IMR-90 (cell line): ENCODE measurements around the gene CCDC88C. TPM values are rescaled to one million over a fixed set of nuclear protein-coding genes. Genes with fewer than 3 reads are reported as not detected.

Source experiments
- ATAC-seq: fragments of 200-7000 bp; cut with Tn5 transposase; 2 replicates; pipeline ENCODE4 v1.9.1; 2020; ENCODE audit warnings: low read depth, mild to moderate bottlenecking, moderate library complexity
- BruUV-seq: library from RNA; stranded (reverse); fragments of 400-500 nt; replicated peaks from 2 replicates; lab custom pipeline; 2021; lab: Mats Ljungman, UMichigan
- CTCF ChIA-PET: fragments of 300-600 bp; formaldehyde crosslinking; extraction: SDS; loops from one replicate; lab custom pipeline; 2021; ENCODE audit warnings: antibody characterized with exemption; lab: Yijun Ruan, JAX
- POLR2A ChIA-PET: fragments of 300-600 bp; sonication (Branson Sonifier 250); formaldehyde crosslinking; loops from one replicate; lab custom pipeline; 2022; ENCODE audit warnings: antibody characterized with exemption; ENCODE audit not compliant: unreplicated experiment; lab: Charles Lee
- DNase-seq: peaks from one replicate; pipeline ENCODE4 v3.0.0; 2013
- H2AFZ ChIP-seq: replicated peaks from 2 replicates; pipeline ENCODE3; 2013; ENCODE audit warnings: low read length, mild to moderate bottlenecking; ENCODE audit not compliant: poor library complexity
- H2AK5ac ChIP-seq: 2 replicates; pipeline ENCODE4 v1.6.1; 2013; ENCODE audit warnings: low read depth, low read length, inconsistent platforms
- H2AK9ac ChIP-seq: replicated peaks from 2 replicates; pipeline ENCODE3; 2013; ENCODE audit warnings: mild to moderate bottlenecking, low read depth, low read length, moderate library complexity; ENCODE audit not compliant: poor library complexity
- H2BK120ac ChIP-seq: 2 replicates; pipeline ENCODE4 v1.6.1; 2013; ENCODE audit warnings: low read depth, low read length, inconsistent platforms
- H2BK15ac ChIP-seq: 3 replicates; pipeline ENCODE4 v1.6.1; 2013; ENCODE audit warnings: low read depth, low read length, inconsistent platforms
- H2BK20ac ChIP-seq: 2 replicates; pipeline ENCODE4 v1.6.1; 2013; ENCODE audit warnings: low read depth, mild to moderate bottlenecking, inconsistent platforms, low read length, moderate library complexity
- H2BK5ac ChIP-seq: 2 replicates; pipeline ENCODE4 v1.6.1; 2013; ENCODE audit warnings: mild to moderate bottlenecking, low read depth, low read length, inconsistent platforms; ENCODE audit not compliant: poor library complexity, severe bottlenecking
- H3K14ac ChIP-seq: replicated peaks from 2 replicates; pipeline ENCODE4 v1.6.1; 2013; ENCODE audit warnings: low read depth, low read length, inconsistent platforms
- H3K18ac ChIP-seq: 2 replicates; pipeline ENCODE4 v1.6.1; 2013; ENCODE audit warnings: low read depth, low read length, control low read depth
- H3K23ac ChIP-seq: 2 replicates; pipeline ENCODE4 v1.6.1; 2013; ENCODE audit warnings: low read depth, low read length, inconsistent platforms
- H3K27ac ChIP-seq: 2 replicates; pipeline ENCODE4 v1.5.1; 2013; ENCODE audit warnings: mild to moderate bottlenecking, control low read depth, low read length; ENCODE audit not compliant: insufficient read depth
- H3K27me3 ChIP-seq: 2 replicates; pipeline ENCODE4 v1.6.1; 2013; ENCODE audit warnings: low read length; ENCODE audit not compliant: control insufficient read depth, insufficient read depth
- H3K36me3 ChIP-seq: 2 replicates; pipeline ENCODE4 v1.6.1; 2013; ENCODE audit warnings: low read length, mixed read lengths; ENCODE audit not compliant: control insufficient read depth, insufficient read depth
- H3K4ac ChIP-seq: 2 replicates; pipeline ENCODE4 v1.6.1; 2013; ENCODE audit warnings: low read depth, low read length, inconsistent platforms
- H3K4me1 ChIP-seq: 2 replicates; pipeline ENCODE4 v1.6.1; 2013; ENCODE audit warnings: low read length, mixed read lengths; ENCODE audit not compliant: control insufficient read depth, insufficient read depth
- H3K4me2 ChIP-seq: 2 replicates; pipeline ENCODE4 v1.6.1; 2013; ENCODE audit warnings: low read depth, mild to moderate bottlenecking, control low read depth, low read length, moderate library complexity
- H3K4me3 ChIP-seq: 2 replicates; pipeline ENCODE4 v1.5.1; 2013; ENCODE audit warnings: low read depth, mild to moderate bottlenecking, control low read depth, low read length, moderate library complexity; ENCODE audit not compliant: insufficient read depth
- H3K56ac ChIP-seq: 2 replicates; pipeline ENCODE4 v1.6.1; 2013; ENCODE audit warnings: low read length, inconsistent platforms; ENCODE audit not compliant: insufficient read depth; ENCODE audit errors: extremely low read depth
- H3K79me1 ChIP-seq, 2 experiments: 2 replicates each; pipeline ENCODE4 v1.6.1; 2013; ENCODE audit warnings: low read length in 2 of 2, inconsistent platforms in 1 of 2, low read depth in 1 of 2
- H3K9ac ChIP-seq: 2 replicates; pipeline ENCODE4 v1.6.1; 2013; ENCODE audit warnings: low read depth, low read length, control low read depth
- H3K9me1 ChIP-seq: 2 replicates; pipeline ENCODE4 v1.6.1; 2013; ENCODE audit warnings: low read length, inconsistent platforms; ENCODE audit not compliant: insufficient read depth
- H3K9me3 ChIP-seq: 2 replicates; pipeline ENCODE4 v1.6.1; 2013; ENCODE audit warnings: low read length; ENCODE audit not compliant: control insufficient read depth, insufficient read depth
- H4K20me1 ChIP-seq: 2 replicates; pipeline ENCODE4 v1.6.1; 2013; ENCODE audit warnings: low read length, inconsistent platforms; ENCODE audit not compliant: insufficient read depth
- H4K5ac ChIP-seq: 2 replicates; pipeline ENCODE4 v1.6.1; 2013; ENCODE audit warnings: mild to moderate bottlenecking, low read depth, low read length, control low read depth
- H4K8ac ChIP-seq, 2 experiments: 2 replicates each; pipeline ENCODE4 v1.6.1; 2013; ENCODE audit warnings: low read depth in 2 of 2, low read length in 2 of 2, control low read depth in 1 of 2, inconsistent platforms in 1 of 2
- H4K91ac ChIP-seq: 2 replicates; pipeline ENCODE4 v1.6.1; 2013; ENCODE audit warnings: low read depth, low read length, inconsistent platforms; ENCODE audit not compliant: insufficient read depth
- CTCF ChIP-seq: conservative IDR thresholded peaks from 2 replicates; pipeline ENCODE4 v1.5.1; 2012; ENCODE audit warnings: mild to moderate bottlenecking, low read depth, low read length, improper control_type of control experiment
- MAFK ChIP-seq: IDR thresholded peaks from 2 replicates; pipeline ENCODE4 v1.6.1; 2012; ENCODE audit warnings: low read depth, low read length, improper control_type of control experiment
- MAZ ChIP-seq: IDR thresholded peaks from 2 replicates; pipeline ENCODE4 v1.6.1; 2012; ENCODE audit warnings: low read depth, mild to moderate bottlenecking, low read length, improper control_type of control experiment, moderate library complexity, borderline replicate concordance
- RAD21 ChIP-seq: IDR thresholded peaks from 2 replicates; pipeline ENCODE4 v1.6.1; 2012; ENCODE audit warnings: low read length, improper control_type of control experiment
- RFX5 ChIP-seq: IDR thresholded peaks from 2 replicates; pipeline ENCODE4 v1.8.0; 2012; ENCODE audit warnings: low read depth, mild to moderate bottlenecking, low read length, moderate library complexity
- SMC3 ChIP-seq: fragments of 150-350 bp; IDR thresholded peaks from 2 replicates; pipeline ENCODE4 v1.6.1; 2016; ENCODE audit warnings: low read depth, mild to moderate bottlenecking, antibody characterized with exemption, low read length, moderate library complexity
- WGBS, 2 experiments: methylation state at CpG; one replicate each; pipeline versions ENCODE4 v1.1.5 to v1.1.7; 2013; ENCODE audit warnings: missing lambda C conversion rate in 2 of 2; ENCODE audit not compliant: insufficient read length in 1 of 2; ENCODE audit errors: extremely low coverage in 2 of 2; 5-methylcytosine and 5-hydroxymethylcytosine counted together
- dilution Hi-C: fragments of 300-500 bp; cut with HindIII; formaldehyde crosslinking; loops from one replicate; pipeline ENCODE4 v1.14.3; 2018; ENCODE audit warnings: low sequenced_read_pairs; ENCODE audit not compliant: unreplicated experiment
- in situ Hi-C: fragments of 300-500 bp; cut with MboI; formaldehyde crosslinking; loops from 3 replicates; pipeline ENCODE4 v1.14.3; 2019; ENCODE audit warnings: low sequenced_read_pairs, inconsistent platforms, mixed read lengths
- intact Hi-C: fragments of 100-400 bp; cut with micrococcal nuclease; formaldehyde crosslinking; loops from 2 replicates; pipeline ENCODE4 v1.10.0; 2022
- polyA plus RNA-seq, 3 experiments: library from polyadenylated mRNA; depleted of rRNA; stranded (reverse); fragments of >200 nt; gene quantifications; 2 replicates each; pipeline ENCODE4 v1.2.3, GENCODE V29; 2012; ENCODE audit warnings: low replicate concordance in 1 of 3
- total RNA-seq: library from RNA; depleted of rRNA; stranded (reverse); fragments of >200 nt; gene quantifications from 2 replicates; pipeline ENCODE4 v1.2.3, GENCODE V29; 2012
- TF ChIP-seq, protein P1 (sequence below): fragments of 150-350 bp; IDR thresholded peaks from 2 replicates; pipeline ENCODE4 v1.6.1; 2017; ENCODE audit warnings: mild to moderate bottlenecking, antibody characterized with exemption, low read length, low read depth

The CCDC88C gene
- total and polyA plus RNA-seq, 2 of the 4 experiments (the other 2 are of a cell fraction) = 0.17 to 0.18 TPM

DNA sequence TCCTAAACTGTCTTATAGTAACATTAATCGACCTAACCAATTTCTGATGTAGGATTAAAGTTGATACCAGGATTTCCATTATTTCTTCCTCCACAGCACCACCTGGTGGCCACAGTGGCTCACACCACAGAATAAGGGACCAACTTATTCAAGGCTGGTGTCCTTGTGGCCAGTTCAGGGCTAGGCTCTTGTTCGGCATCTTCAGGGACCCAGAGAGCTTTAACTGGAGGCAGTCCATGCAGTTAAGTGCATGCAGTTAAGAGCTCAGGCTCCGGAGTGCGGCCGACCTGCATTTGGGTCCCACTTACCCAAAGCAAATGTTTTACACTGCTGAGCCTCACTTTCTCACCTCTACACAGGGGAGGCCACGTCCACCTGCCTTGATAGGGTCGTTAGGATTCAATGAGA lies 131.1 kb downstream of the CCDC88C start:
- Histone ChIP-seq H4K8ac (no peak overlapping the region), H3K79me1 (no peaks in the 10 kb centered on the region), H3K14ac (no peak overlapping the region), H4K5ac (no peak overlapping the region), H3K4ac (no peak overlapping the region), H3K18ac (no peak overlapping the region), H2BK5ac (no peak overlapping the region), H3K27me3 (no peaks in the 10 kb centered on the region; the same call in 1 of the 2 replicates), H4K91ac (no peak overlapping the region), H3K36me3 (no peaks in the 10 kb centered on the region), H3K9me3 (no peaks in the 10 kb centered on the region), H3K4me1 (peaks cover 2% of the 10 kb centered on the region; the same call in 1 of the 2 replicates), H3K27ac (no peak overlapping the region), H2AFZ (no peak overlapping the region), H3K4me2 (no peak overlapping the region), H3K9me1 (peaks cover 2% of the 10 kb centered on the region; the same call in 1 of the 2 replicates), H3K4me3 (no peak overlapping the region), H3K56ac (no peak overlapping the region), H2BK120ac (no peak overlapping the region), H4K20me1 (no peaks in the 10 kb centered on the region), H2AK9ac (no peak overlapping the region), H3K9ac (no peak overlapping the region), H2BK20ac (no peak overlapping the region), H3K23ac (no peak overlapping the region), H2BK15ac (no peak overlapping the region), H2AK5ac (no peak overlapping the region)
- TF ChIP-seq MAZ = no peak
- TF ChIP-seq RFX5 = no peak
- TF ChIP-seq SMC3 = peak; percentile 90
- TF ChIP-seq MAFK = no peak
- TF ChIP-seq CTCF = peak; percentile 93
- peak; percentile 84 for TF ChIP-seq RAD21
- TF ChIP-seq, protein P1, sequence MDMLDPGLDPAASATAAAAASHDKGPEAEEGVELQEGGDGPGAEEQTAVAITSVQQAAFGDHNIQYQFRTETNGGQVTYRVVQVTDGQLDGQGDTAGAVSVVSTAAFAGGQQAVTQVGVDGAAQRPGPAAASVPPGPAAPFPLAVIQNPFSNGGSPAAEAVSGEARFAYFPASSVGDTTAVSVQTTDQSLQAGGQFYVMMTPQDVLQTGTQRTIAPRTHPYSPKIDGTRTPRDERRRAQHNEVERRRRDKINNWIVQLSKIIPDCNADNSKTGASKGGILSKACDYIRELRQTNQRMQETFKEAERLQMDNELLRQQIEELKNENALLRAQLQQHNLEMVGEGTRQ = no peak
- in situ Hi-C loops = loop anchor here (5.0 kb wide), 1 partner anchor 384 kb away; no protein-coding TSS in a partner anchor
- DNase-seq = peak; percentile 62
- ATAC-seq = peak; percentile 82
- CTCF ChIA-PET = interaction anchor here (1.0 to 4.3 kb wide), 5 partner anchors 9 to 384 kb away, joined by 3 to 41 read pairs (median 6); no protein-coding TSS in a partner anchor
- dilution Hi-C loops = no loop called here
- WGBS, 2 experiments = no CpG with 5 or more reads among the region's 7 CpGs
- no TSS peak for BruUV-seq
- POLR2A ChIA-PET = no interaction called here
- intact Hi-C loops = loop anchor here (1.0 to 5.0 kb wide), 3 partner anchors 109 to 384 kb away; no protein-coding TSS in a partner anchor
